GM10847 (cell line): ENCODE measurements around the gene ELFN2.

ENCODE experiments used
- POLR2A ChIP-seq: IDR thresholded peaks from 2 replicates; pipeline ENCODE4 v1.6.1; 2011; ENCODE audit not compliant: insufficient read length; ENCODE audit errors: extremely low read depth

The ELFN2 gene

GRCh38 chr22:37433786-37434185 is 6.5 kb upstream of the ELFN2 start:
- TF ChIP-seq POLR2A: no peak

- no peak for TF ChIP-seq POLR2A
These were observed 5.4 kb upstream of the ELFN2 start for GRCh38 chr22:37432708-37433054.

GRCh38 chr22:37431801-37432707 is 4.8 kb upstream of the ELFN2 start:
- TF ChIP-seq POLR2A: no peak

- no peak for TF ChIP-seq POLR2A
These were observed 4.1 kb upstream of the ELFN2 start for GRCh38 chr22:37431366-37431765.

- no peak for TF ChIP-seq POLR2A
These were observed 3.7 kb upstream of the ELFN2 start for GRCh38 chr22:37430941-37431340.

- TF ChIP-seq POLR2A: no peak
These were observed 1.6 kb upstream of the ELFN2 start for GRCh38 chr22:37428649-37429586.

- no peak for TF ChIP-seq POLR2A
These were observed 694 bp upstream of the ELFN2 start for GRCh38 chr22:37427711-37428635.

- no peak for TF ChIP-seq POLR2A
These were observed 559 bp downstream of the ELFN2 start for GRCh38 chr22:37426706-37427134.

GRCh38 chr22:37425800-37426705 is 1.2 kb downstream of the ELFN2 start:
- no peak for TF ChIP-seq POLR2A

- no peak for TF ChIP-seq POLR2A
These were observed 1.9 kb downstream of the ELFN2 start for GRCh38 chr22:37425369-37425768.

- TF ChIP-seq POLR2A: no peak
These were observed 4.0 kb downstream of the ELFN2 start for GRCh38 chr22:37423283-37423682.

GRCh38 chr22:37421468-37421877 is 5.8 kb downstream of the ELFN2 start:
- TF ChIP-seq POLR2A: no peak

GRCh38 chr22:37420686-37421467 is 6.4 kb downstream of the ELFN2 start:
- TF ChIP-seq POLR2A: no peak

GRCh38 chr22:37419969-37420685 is 7.2 kb downstream of the ELFN2 start:
- TF ChIP-seq POLR2A: no peak
